ENCODE data around the gene SLC1A2.
A peak's percentile ranks its signal among the peaks of the same experiment; 100 is the strongest.

Gene SLC1A2

DNA sequence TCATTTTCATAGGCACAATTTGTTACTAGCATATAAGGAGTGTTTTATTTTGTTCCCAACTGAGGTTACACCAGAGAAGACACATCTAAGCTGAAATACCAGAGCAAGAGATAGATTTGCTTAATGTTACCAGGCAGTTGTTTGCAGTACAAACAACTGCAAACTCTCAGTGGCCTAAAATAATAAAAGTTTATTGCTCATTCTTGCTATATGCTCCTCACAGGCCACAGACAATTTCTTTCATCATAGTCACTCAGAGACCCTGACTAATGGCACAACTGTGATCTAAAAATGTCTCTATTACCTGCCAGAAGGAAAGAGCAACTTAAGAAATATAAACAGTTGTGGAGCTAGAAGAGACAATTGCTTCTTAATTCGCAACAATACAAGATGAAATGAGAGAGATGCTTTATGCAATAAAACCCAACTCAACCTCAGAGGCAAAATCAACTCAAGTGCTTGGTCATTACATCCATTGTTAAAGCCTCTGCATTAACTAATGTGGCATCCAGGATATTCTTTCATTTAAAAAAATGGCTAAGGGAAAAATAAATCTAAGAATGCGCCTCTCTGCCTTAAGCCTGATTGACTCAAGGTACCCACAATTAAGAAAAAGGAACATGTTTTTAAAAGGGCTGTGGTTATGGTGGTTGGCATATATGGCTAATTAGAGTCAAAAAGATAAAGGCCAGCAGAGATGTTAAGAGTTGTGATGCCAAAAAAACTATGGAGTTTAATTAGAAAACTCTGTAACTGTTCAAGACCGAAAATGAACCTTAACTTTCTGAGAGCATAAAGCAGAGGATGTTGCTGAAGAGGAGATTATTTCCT lies 176.7 kb downstream of the SLC1A2 start:
- TF ChIP-seq, protein P1, sequence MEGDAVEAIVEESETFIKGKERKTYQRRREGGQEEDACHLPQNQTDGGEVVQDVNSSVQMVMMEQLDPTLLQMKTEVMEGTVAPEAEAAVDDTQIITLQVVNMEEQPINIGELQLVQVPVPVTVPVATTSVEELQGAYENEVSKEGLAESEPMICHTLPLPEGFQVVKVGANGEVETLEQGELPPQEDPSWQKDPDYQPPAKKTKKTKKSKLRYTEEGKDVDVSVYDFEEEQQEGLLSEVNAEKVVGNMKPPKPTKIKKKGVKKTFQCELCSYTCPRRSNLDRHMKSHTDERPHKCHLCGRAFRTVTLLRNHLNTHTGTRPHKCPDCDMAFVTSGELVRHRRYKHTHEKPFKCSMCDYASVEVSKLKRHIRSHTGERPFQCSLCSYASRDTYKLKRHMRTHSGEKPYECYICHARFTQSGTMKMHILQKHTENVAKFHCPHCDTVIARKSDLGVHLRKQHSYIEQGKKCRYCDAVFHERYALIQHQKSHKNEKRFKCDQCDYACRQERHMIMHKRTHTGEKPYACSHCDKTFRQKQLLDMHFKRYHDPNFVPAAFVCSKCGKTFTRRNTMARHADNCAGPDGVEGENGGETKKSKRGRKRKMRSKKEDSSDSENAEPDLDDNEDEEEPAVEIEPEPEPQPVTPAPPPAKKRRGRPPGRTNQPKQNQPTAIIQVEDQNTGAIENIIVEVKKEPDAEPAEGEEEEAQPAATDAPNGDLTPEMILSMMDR (IDR thresholded peaks at IDR 0.05): no peak
- no peak overlapping the region for H3K4me3 ChIP-seq
- DNase-seq (ENCODE audit: low spot score): no peak
- H3K27ac ChIP-seq: no peak overlapping the region

DNA sequence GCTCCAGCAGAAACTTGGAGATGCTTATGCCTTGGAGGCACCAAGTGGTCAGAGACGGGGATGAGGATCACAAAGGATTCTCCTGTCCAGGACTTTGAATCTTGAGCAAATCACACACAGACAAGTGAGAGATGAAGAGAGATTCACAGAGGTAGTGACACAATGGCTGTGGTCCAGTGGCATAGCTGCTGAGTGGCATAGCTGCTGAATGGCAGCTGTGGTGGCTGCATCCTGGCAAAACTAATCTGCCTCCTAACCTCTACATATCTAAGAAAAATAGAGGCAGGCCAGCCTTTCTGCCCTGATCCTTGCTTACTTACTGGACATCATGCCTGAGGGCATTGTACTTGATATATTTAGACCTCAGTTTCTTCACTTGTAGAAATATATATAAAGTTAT lies 177.8 kb downstream of the SLC1A2 start:
- TF ChIP-seq, protein P1 (IDR thresholded peaks at IDR 0.05): no peak
- DNase-seq (ENCODE audit: low spot score): no peak
- Histone ChIP-seq H3K27ac (no peak overlapping the region), H3K4me3 (no peak overlapping the region)

DNA sequence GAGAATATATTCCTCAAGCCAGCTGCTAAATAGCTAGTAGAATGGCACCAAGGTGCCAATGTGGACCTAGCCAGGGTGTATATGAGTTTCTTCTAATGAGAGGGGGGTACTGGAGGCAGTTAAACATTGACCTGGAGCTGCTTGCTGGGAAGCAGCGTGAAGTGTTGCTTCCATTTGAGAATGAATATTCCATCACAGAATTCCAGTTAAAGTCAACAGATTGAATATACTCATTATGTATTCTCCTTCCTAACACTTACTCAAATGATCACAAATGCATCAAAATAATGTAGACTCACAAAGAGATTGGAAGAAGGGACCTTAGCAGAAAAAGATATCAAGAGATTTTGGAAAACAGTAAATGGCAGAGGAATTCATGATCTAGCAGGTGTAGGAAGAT lies 178.3 kb downstream of the SLC1A2 start:
- Histone ChIP-seq H3K27ac (no peak overlapping the region), H3K4me3 (no peak overlapping the region)
- TF ChIP-seq, protein P1 (IDR thresholded peaks at IDR 0.05): no peak
- DNase-seq (ENCODE audit: low spot score): no peak

- Histone ChIP-seq H3K4me3 (no peak overlapping the region), H3K27ac (no peak overlapping the region)
- DNase-seq (ENCODE audit: low spot score): no peak
- TF ChIP-seq, protein P1 (IDR thresholded peaks at IDR 0.05): no peak
Measured at GRCh38 chr11:35239471-35240075, 179.8 kb downstream of the SLC1A2 start.

GRCh38 chr11:35238882-35239281 lies 180.5 kb downstream of the SLC1A2 start:
- Histone ChIP-seq H3K4me3 (no peak overlapping the region), H3K27ac (no peak overlapping the region)
- TF ChIP-seq, protein P1 (IDR thresholded peaks at IDR 0.05): no peak
- no peak for DNase-seq (ENCODE audit: low spot score)

- Histone ChIP-seq H3K27ac (no peak overlapping the region), H3K4me3 (no peak overlapping the region)
- no peak for DNase-seq (ENCODE audit: low spot score)
- TF ChIP-seq, protein P1 (IDR thresholded peaks at IDR 0.05): peak; percentile 51
Measured at GRCh38 chr11:35237860-35238715, 181.3 kb downstream of the SLC1A2 start.

All from coronary artery (tissue), 2 donors.